Smooth muscle cell (in vitro differentiated cells): ENCODE measurements around the gene RIPOR3. TPM values are rescaled to one million over a fixed set of nuclear protein-coding genes. Genes with fewer than 3 reads are reported as not detected.

Source experiments
- DNase-seq: peaks from one replicate; lab custom pipeline; 2025; ENCODE audit not compliant: unreplicated experiment; lab: John Stamatoyannopoulos, UW
- H2AFZ ChIP-seq: fragments of 200-600 bp; sonication (generic); 2 replicates; pipeline ENCODE4 v1.6.0; 2016; ENCODE audit warnings: antibody characterized with exemption, low read depth, mild to moderate bottlenecking
- H3F3A ChIP-seq: fragments of 200-600 bp; sonication (generic); 2 replicates; pipeline ENCODE4 v1.6.0; 2017; ENCODE audit warnings: antibody characterized with exemption, low read depth
- H3K27ac ChIP-seq: fragments of 200-600 bp; sonication (generic); 2 replicates; pipeline ENCODE4 v1.5.1; 2016; ENCODE audit warnings: low read depth, mild to moderate bottlenecking
- H3K27me3 ChIP-seq: fragments of 200-600 bp; sonication (generic); 2 replicates; pipeline ENCODE4 v1.6.1; 2016; ENCODE audit warnings: low read depth, mild to moderate bottlenecking
- H3K36me3 ChIP-seq: fragments of 200-600 bp; sonication (generic); 2 replicates; pipeline ENCODE4 v1.5.1; 2016; ENCODE audit warnings: low read depth
- H3K4me1 ChIP-seq: fragments of 200-600 bp; sonication (generic); 2 replicates; pipeline ENCODE4 v1.5.1; 2016; ENCODE audit warnings: low read depth
- H3K4me2 ChIP-seq: fragments of 200-600 bp; sonication (generic); 2 replicates; pipeline ENCODE4 v1.6.0; 2016; ENCODE audit warnings: mild to moderate bottlenecking
- H3K4me3 ChIP-seq: fragments of 200-600 bp; sonication (generic); 2 replicates; pipeline ENCODE4 v1.5.1; 2016; ENCODE audit warnings: mild to moderate bottlenecking
- H3K79me2 ChIP-seq: fragments of 200-600 bp; sonication (generic); 2 replicates; pipeline ENCODE4 v1.6.0; 2016; ENCODE audit warnings: low read depth, mild to moderate bottlenecking
- H3K9ac ChIP-seq: fragments of 200-600 bp; sonication (generic); 2 replicates; pipeline ENCODE4 v1.6.0; 2016; ENCODE audit warnings: low read depth
- H3K9me3 ChIP-seq: fragments of 200-600 bp; sonication (generic); replicated peaks from 2 replicates; pipeline ENCODE4 v1.5.1; 2016; ENCODE audit warnings: low read depth
- H4K20me1 ChIP-seq: fragments of 200-600 bp; sonication (generic); 2 replicates; pipeline ENCODE4 v1.6.0; 2016; ENCODE audit warnings: low read depth
- WGBS: methylation state at CpG from one replicate; pipeline ENCODE4 v1.1.7; 2016; ENCODE audit warnings: low lambda C conversion rate; 5-methylcytosine and 5-hydroxymethylcytosine counted together
- polyA plus RNA-seq: library from polyadenylated mRNA; unstranded; fragments of >200 nt; fragmentation: Nextera tagmentation; extraction: Ambion mirVana; gene quantifications from 2 replicates; pipeline ENCODE4 v1.2.1, GENCODE V29; 2016
- total RNA-seq: library from RNA; depleted of rRNA; stranded (reverse); fragments of >200 nt; gene quantifications from 2 replicates; pipeline ENCODE4 v1.2.3, GENCODE V29; 2014
- TF ChIP-seq, protein P1 (sequence below): fragments of 200-600 bp; sonication (generic); IDR thresholded peaks from 2 replicates; pipeline ENCODE4 v1.5.1; 2017; ENCODE audit warnings: borderline replicate concordance, mild to moderate bottlenecking, antibody characterized with exemption; ENCODE audit not compliant: insufficient read depth, poor library complexity, severe bottlenecking

Gene RIPOR3
- total and polyA plus RNA-seq, 2 experiments from 2014 or later = 0.18 to 1.2 TPM

DNA sequence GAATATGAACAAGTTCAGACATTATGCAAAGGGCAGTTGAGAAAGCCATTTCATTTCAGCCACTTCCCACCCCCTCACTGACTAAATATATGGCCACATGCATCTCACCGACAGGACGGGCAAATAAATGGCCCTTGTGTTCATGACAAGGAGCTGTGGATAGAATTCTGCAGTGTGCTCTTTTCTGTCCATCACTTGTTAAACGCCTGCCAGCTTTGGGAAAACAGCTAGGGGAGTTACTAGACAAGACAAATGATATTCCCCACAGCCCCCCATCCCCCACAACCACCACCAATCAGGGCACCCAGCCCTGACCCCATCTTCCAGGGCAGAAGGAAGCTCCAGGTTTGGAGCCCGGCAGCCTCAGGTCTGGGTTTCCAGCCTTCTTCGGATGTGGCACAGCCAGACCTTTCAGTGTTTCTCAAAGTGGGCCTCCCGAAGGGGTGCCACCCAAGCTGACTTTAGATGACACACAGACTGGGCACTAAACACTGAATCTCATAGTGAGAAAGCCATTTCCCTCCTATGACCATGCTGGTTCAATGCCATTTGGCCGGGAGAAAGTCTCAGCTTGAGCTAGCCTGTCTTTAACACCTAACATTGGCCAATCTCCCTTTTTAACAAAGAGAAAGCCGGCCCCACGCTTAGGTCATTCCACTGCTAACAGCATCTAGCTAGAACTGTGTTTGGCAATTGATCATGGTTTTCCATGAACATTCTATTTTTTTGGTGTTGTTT is 4.0 kb upstream of the RIPOR3 start:
- Histone ChIP-seq H2AFZ (no peak overlapping the region), H3K9ac (no peak overlapping the region), H3K4me2 (no peak overlapping the region)

DNA sequence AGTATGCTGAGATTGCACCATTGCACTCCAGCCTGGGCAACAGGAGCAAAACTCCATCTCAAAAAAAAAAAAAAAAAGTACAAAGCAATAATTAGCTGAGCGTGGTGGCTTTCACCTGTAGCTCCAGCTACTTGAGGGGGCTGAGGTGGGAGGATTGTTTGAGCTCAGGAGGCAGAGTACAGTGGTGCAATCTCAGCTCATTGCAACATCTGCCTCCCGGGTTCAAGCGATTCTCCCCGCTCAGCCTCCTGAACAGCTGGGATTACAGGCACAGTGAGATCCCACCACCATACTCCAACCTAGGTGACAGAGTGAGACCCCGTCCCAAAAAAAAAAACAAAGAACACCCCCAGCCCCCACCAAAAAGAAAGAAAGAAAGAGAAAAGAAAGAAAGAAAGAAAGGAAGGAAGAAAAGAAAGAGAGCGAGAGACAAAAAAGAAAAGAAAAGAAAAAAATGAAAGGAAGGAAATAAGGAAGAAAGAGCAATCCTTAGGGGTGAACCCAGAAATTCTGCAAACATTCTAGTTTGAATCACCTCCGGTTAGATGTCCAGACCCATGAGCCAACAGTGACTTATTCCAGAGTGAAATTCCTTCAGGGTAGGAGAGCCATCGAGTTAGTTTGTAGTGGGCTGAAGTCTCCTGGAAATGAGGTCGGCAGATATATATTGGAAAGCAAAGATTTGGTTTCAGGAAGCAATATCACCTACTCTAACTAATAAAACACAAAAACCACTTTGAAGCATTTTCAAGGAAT is 3.2 kb upstream of the RIPOR3 start:
- Histone ChIP-seq H3K36me3 (no peaks in the 10 kb centered on the region), H2AFZ (no peak overlapping the region), H3K27ac (no peak overlapping the region), H4K20me1 (no peaks in the 10 kb centered on the region), H3K9ac (no peak overlapping the region), H3K4me3 (no peak overlapping the region), H3F3A (no peaks in the 10 kb centered on the region), H3K9me3 (no peaks in the 10 kb centered on the region), H3K79me2 (no peaks in the 10 kb centered on the region), H3K4me2 (no peak overlapping the region), H3K4me1 (peaks cover 29% of the 10 kb centered on the region), H3K27me3 (no peaks in the 10 kb centered on the region)
- WGBS = 83% methylated on average over 9 of the region's 9 CpGs
- TF ChIP-seq, protein P1, sequence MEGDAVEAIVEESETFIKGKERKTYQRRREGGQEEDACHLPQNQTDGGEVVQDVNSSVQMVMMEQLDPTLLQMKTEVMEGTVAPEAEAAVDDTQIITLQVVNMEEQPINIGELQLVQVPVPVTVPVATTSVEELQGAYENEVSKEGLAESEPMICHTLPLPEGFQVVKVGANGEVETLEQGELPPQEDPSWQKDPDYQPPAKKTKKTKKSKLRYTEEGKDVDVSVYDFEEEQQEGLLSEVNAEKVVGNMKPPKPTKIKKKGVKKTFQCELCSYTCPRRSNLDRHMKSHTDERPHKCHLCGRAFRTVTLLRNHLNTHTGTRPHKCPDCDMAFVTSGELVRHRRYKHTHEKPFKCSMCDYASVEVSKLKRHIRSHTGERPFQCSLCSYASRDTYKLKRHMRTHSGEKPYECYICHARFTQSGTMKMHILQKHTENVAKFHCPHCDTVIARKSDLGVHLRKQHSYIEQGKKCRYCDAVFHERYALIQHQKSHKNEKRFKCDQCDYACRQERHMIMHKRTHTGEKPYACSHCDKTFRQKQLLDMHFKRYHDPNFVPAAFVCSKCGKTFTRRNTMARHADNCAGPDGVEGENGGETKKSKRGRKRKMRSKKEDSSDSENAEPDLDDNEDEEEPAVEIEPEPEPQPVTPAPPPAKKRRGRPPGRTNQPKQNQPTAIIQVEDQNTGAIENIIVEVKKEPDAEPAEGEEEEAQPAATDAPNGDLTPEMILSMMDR = no peak
- no peak for DNase-seq

More for the DNA sequence above, 4.0 kb upstream of the RIPOR3 start:
- no peak for DNase-seq
- Histone ChIP-seq H3K4me1 (peaks cover 28% of the 10 kb centered on the region), H3K27me3 (no peaks in the 10 kb centered on the region), H3K4me3 (no peak overlapping the region), H3K9me3 (no peaks in the 10 kb centered on the region), H3K36me3 (no peaks in the 10 kb centered on the region), H4K20me1 (no peaks in the 10 kb centered on the region), H3F3A (no peaks in the 10 kb centered on the region), H3K27ac (no peak overlapping the region), H3K79me2 (no peaks in the 10 kb centered on the region)
- WGBS = 81% methylated on average over 9 of the region's 9 CpGs
- TF ChIP-seq, protein P1 = no peak

DNA sequence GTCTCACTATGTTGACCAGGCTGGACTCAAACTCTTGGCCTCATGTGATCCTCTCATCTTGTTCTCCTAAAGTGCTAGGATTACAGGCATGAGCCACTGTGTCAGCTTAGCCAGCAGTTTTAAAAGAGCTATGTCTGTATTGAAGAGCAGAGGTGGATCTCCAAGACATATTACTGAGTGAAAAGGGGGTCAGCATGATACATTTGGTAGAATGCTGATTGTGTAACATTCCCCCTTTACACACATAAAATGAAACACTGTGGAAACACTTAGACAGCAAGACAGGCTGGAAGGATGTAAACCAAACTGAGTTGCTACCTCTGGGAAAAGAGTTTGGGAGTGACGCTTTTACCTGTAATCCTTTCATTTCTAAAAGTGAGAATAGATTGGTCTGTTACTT is 1.7 kb upstream of the RIPOR3 start:
- Histone ChIP-seq H3K79me2 (no peaks in the 10 kb centered on the region), H3K4me1 (peaks cover 29% of the 10 kb centered on the region), H3K4me2 (no peak overlapping the region), H3F3A (no peaks in the 10 kb centered on the region), H3K27me3 (no peaks in the 10 kb centered on the region), H4K20me1 (no peaks in the 10 kb centered on the region), H3K4me3 (no peak overlapping the region), H3K27ac (no peak overlapping the region), H3K36me3 (no peaks in the 10 kb centered on the region), H2AFZ (no peak overlapping the region), H3K9ac (no peak overlapping the region), H3K9me3 (no peaks in the 10 kb centered on the region)
- 97% methylated on average over 1 of the region's 1 CpG for WGBS
- TF ChIP-seq, protein P1 = no peak
- DNase-seq = no peak
